ENCODE measurements around the gene NUP210.
A peak's percentile ranks its signal among the peaks of the same experiment; 100 is the strongest.
"Not testable (repeated sequence)": the region's sequence is repeated elsewhere in the genome, so short reads cannot be mapped to it uniquely, and the experiment has no call there.

The NUP210 gene

DNA sequence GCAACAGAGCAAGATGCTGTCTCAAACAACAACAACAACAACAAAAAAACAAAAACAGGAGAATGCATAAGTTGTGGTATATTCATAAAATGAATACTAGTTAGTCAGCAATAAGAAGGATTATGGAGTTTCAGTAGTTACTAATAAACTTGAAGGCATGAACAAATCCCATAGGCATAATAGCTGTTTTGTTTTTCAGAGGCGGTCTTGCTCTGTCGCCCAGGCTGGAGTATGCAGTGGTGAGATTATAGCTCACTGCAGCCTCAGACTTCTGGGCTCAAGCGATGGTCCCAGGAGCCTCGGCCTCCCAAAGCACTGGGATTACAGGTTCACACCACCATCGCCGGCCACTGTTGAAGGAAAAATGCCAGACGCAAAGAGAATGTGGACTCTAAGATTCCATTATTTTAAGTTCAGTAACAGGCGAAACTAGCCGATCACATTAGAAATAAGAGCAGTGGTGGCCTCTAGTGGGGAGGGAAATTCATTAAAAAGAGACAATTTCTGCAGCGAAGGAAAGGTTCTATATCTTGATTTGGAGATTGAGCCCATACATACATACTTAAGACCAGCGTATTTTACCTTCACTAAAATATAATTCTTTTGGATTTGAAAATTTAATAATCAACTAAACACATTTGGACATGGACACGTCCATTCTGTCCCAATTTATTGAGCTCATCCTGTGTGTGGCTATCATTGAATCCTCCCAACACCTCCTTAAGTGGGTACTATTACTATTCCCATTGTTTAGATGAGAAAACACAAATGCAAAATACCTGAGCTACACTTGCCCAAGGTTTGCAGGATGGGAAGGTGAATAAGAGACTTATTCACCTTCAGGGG is 32.6 kb upstream of the NUP210 start:
- peak; percentile 29 for DNase-seq (ENCODE audit: low read depth)
- in situ Hi-C loops (cut with HindIII; ENCODE audit: low sequenced_read_pairs), result loop anchor here (25.0 kb wide), 1 partner anchor 365 kb away; no protein-coding TSS in a partner anchor
- TF ChIP-seq, protein P1, sequence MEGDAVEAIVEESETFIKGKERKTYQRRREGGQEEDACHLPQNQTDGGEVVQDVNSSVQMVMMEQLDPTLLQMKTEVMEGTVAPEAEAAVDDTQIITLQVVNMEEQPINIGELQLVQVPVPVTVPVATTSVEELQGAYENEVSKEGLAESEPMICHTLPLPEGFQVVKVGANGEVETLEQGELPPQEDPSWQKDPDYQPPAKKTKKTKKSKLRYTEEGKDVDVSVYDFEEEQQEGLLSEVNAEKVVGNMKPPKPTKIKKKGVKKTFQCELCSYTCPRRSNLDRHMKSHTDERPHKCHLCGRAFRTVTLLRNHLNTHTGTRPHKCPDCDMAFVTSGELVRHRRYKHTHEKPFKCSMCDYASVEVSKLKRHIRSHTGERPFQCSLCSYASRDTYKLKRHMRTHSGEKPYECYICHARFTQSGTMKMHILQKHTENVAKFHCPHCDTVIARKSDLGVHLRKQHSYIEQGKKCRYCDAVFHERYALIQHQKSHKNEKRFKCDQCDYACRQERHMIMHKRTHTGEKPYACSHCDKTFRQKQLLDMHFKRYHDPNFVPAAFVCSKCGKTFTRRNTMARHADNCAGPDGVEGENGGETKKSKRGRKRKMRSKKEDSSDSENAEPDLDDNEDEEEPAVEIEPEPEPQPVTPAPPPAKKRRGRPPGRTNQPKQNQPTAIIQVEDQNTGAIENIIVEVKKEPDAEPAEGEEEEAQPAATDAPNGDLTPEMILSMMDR (IDR thresholded peaks at IDR 0.05; ENCODE audit: low read depth, low read length, missing control alignments), result peak; percentile 60
- H3K4me3 ChIP-seq (ENCODE audit: low read depth, low read length), result no peak overlapping the region

DNA sequence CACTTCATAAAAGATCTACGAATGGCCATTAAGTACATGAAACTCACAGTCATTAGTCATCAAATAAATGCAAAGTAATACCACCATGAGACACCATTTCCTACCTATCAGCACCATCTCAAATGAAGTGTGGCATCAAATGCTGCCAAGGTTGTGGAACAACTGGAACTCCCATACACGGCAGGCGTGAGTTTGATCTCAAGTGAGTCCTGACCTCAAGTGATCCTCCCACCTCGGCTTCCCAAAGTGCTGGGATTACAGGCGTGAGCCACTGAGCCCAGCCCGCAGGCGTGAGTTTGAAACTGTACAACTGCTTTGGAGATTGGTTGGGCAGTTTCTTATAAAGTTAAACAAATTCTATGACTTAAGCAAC is 31.2 kb upstream of the NUP210 start:
- peak overlapping the region; percentile 47 for H3K4me3 ChIP-seq (ENCODE audit: low read depth, low read length)
- DNase-seq (ENCODE audit: low read depth), result no peak
- in situ Hi-C loops (cut with HindIII; ENCODE audit: low sequenced_read_pairs), result loop anchor here (25.0 kb wide), 1 partner anchor 364 kb away; no protein-coding TSS in a partner anchor
- TF ChIP-seq, protein P1 (IDR thresholded peaks at IDR 0.05; ENCODE audit: low read depth, low read length, missing control alignments), result no peak

DNA sequence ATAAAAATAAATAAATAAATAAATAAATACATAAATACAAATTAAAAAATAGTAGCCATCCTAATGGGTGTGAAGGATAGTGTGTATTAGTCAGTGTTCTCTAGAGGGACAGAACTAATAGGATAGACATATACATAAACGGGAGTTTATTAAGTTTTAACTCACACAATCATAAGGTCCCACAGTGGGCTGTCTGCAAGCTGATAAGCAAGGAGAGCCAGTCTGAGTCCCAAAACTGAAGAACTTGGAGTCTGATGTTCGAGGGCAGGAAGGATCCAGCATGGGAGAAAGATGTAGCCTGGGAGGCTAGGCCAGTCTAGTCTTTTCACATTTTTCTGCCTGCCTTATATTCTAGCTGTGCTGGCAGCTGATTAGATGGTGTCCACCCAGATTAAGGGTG is 22.8 kb upstream of the NUP210 start:
- H3K4me3 ChIP-seq (ENCODE audit: low read depth, low read length); DNase-seq (ENCODE audit: low read depth); in situ Hi-C loops (cut with HindIII; ENCODE audit: low sequenced_read_pairs): not testable (repeated sequence)

DNA sequence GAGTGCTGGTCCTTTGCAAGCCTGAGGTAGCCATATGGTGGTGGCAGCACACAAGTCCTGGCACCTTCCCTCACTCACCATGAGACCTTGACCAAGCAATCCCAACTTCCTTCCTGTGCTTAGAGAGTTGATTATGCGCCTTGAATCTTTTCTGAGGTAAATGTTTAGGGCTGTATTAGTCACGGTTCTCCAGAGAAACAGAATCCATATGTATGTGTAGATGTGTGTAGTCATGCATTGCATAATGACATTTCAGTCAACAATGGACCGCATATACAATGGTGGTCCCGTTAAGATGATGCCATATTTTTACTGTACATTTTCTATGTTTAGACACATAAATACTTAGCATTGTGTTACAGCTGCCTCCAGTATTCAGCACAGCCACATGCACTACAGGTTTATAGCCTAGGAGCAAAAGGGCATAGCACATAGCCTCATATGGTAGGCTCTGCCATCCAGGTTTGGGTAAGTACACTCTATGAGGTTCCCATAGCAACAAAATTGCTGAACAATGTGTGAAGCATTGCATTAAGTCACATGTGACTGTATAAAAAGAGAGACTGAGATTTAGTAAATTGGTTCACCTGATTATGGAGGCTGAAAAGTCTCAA is 20.2 kb upstream of the NUP210 start:
- TF ChIP-seq, protein P1 (IDR thresholded peaks at IDR 0.05; ENCODE audit: low read depth, low read length, missing control alignments), result no peak
- in situ Hi-C loops (cut with HindIII; ENCODE audit: low sequenced_read_pairs), result no loop called here
- H3K4me3 ChIP-seq (ENCODE audit: low read depth, low read length), result no peak overlapping the region
- no peak for DNase-seq (ENCODE audit: low read depth)

DNA sequence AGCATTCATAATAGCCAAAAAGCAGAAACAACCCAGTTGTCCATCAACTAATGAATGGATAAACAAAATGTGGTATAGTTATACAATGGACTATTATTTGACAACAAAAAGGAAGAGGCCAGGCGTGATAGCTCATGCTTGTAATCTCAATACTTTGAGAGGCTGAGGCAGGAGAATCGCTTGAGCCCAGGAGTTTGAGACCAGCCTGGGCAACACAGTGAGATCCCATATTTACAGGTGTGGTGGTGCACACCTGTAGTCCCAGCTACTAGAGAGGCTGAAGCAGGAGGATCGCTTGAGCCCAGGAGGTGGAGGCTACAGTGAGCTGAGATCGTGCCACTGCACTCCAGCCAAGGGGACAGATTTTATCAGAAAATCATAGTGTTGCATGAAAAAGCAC is 16.1 kb upstream of the NUP210 start:
- H3K4me3 ChIP-seq (ENCODE audit: low read depth, low read length); DNase-seq (ENCODE audit: low read depth); in situ Hi-C loops (cut with HindIII; ENCODE audit: low sequenced_read_pairs): not testable (repeated sequence)

DNA sequence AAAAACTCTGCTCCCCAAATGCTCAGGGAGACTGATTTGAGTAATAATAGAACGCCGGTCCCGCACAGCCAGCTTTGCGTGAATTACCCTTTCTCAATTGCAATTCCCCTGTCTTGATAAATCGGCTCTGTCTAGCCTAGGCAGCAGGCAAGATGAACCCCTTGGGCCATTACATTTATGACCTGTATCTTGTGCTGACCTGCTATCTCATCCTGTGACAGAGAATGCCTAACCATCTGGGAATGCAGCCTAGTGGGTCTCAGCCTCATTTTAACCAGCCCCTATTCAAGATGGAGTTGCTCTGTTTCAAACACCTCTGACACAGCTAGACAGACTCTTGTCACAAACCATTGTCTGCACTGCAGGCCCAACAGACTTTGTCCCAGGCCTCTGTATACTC is 13.8 kb upstream of the NUP210 start:
- TF ChIP-seq, protein P1 (IDR thresholded peaks at IDR 0.05; ENCODE audit: low read depth, low read length, missing control alignments), result no peak
- no peak for DNase-seq (ENCODE audit: low read depth)
- in situ Hi-C loops (cut with HindIII; ENCODE audit: low sequenced_read_pairs), result no loop called here
- H3K4me3 ChIP-seq (ENCODE audit: low read depth, low read length), result no peak overlapping the region

DNA sequence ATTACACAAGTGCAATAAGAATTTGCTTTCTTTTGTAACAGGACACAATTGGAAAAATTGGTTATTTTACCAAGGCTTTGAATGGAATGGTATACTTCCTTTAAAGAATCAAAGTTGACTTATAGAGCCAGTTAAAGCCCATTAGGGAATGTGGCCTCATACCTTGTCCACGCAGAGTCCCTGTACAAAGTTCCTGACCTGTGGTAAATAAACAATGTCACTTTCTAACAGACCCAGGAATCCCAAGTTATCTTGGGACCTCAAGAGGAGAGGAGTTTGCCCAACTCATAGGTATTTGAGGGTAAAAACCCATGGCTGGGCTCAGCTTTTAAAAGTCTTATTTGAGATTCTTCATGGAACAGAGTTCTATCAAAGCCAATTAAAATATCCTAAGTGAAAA is 12.0 kb upstream of the NUP210 start:
- no peak for DNase-seq (ENCODE audit: low read depth)
- in situ Hi-C loops (cut with HindIII; ENCODE audit: low sequenced_read_pairs), result no loop called here
- no peak overlapping the region for H3K4me3 ChIP-seq (ENCODE audit: low read depth, low read length)
- TF ChIP-seq, protein P1 (IDR thresholded peaks at IDR 0.05; ENCODE audit: low read depth, low read length, missing control alignments), result no peak

DNA sequence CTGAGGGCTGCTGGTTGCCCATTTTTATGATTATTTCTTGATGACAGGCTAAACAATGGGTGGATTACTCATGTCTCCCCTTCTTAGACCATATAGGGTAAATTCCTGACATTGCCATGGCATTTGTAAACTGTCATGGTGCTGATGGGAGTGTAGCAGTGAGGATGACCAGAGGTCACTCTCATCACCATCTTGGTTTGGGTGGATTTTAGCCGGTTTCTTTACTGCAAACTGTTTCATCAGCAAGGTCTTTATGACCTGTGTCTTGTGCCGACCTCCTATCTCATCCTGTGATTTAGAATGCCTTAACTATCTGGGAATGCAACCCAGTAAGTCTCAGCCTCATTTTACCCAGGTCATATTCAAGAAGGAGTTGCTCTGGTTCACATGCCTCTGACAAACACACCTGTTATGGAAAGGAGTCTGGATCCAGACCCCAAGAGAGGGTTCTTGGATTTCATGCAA is 10.3 kb upstream of the NUP210 start:
- in situ Hi-C loops (cut with HindIII; ENCODE audit: low sequenced_read_pairs); DNase-seq (ENCODE audit: low read depth): not testable (repeated sequence)

More for the DNA sequence above, 10.3 kb upstream of the NUP210 start:
- H3K4me3 ChIP-seq (ENCODE audit: low read depth, low read length), result not testable (repeated sequence)
